ENCODE measurements around the gene STX4. TPM values are rescaled to one million over a fixed set of nuclear protein-coding genes. Genes with fewer than 3 reads are reported as not detected.

Gene STX4, protein sequence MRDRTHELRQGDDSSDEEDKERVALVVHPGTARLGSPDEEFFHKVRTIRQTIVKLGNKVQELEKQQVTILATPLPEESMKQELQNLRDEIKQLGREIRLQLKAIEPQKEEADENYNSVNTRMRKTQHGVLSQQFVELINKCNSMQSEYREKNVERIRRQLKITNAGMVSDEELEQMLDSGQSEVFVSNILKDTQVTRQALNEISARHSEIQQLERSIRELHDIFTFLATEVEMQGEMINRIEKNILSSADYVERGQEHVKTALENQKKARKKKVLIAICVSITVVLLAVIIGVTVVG
- 10 to 100 TPM; 11.4 to 19.8 TPM for total RNA-seq
- polyA plus RNA-seq: 10 to 100 TPM; 14.9 to 22.1 TPM

DNA sequence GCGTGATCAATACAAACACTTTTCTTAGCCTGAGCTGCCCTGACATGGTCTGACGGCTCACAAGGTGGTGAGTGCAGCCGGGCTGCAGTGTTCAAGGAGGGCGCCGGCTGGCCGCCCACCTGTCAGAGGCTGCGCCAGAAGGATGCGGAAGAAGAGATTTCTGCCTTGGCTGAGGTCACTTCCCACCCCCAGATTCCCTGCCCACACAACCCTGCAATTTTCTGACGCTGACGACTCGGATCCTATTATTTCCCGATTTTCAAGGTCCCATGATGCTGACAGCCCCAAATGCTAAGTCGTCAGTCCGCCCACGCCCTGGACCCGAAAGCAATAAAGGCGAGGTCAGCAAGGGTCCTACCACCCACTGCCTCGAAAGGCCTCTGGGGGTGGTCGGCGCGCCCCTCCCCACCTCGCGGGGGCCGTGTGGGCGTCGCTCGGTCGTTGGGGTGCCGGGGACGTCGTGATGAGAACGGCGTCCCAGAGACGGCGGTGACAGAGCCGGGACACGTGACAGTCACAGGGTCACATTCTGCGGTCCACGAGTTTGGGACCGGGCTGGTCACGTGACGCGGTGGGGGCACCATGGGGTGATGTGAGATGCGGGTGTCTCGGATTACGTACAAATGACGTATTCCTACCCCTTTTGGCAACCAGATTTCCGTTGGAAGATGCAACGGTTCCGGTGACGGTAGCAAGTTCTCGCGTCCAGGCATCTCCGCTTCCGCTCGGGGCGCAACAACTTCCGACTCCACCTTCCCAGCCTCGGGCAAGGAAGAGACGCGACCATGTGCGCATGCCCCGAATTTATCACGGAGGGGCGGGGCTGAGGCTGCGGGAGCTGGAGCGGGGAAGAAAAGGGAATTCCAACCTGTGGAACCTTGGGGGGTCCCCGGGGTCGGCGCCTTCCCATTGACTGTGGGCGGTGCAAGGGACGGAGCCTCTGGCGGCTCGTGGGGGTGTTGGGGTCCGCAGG lies at the start of gene STX4:
TSS of gene STX4 (plus strand) at position 823 of the 973 bp plus-strand sequence. CDS start 248 bp downstream, outside the sequence.
- H3K36me3 ChIP-seq (ENCODE audit: control insufficient read depth in 4 of 4, insufficient read depth in 3 of 4, low read depth in 1 of 4, low read length in 3 of 4): peaks cover 2 to 12% (median 6%) of the 10 kb centered on the region in 4 donors
- peak within 1 kb of the TSS; percentile 81 to 86 (median 82) for H3K4me3 ChIP-seq (ENCODE audit: low read depth in 1 of 3, low read length in 3 of 3)
- TF ChIP-seq SP1 (IDR thresholded peaks at IDR 0.05) (peak; percentile 61), HNF4G (IDR thresholded peaks at IDR 0.05) (no peak), TAF1 (conservative IDR thresholded peaks at IDR 0.05) (no peak), HNF4A (conservative IDR thresholded peaks at IDR 0.05) (peak; percentile 18 to 22), FOXA1 (IDR thresholded peaks at IDR 0.05) (no peak), EGR1 (IDR thresholded peaks at IDR 0.05; ENCODE audit: low read depth in 2 of 2) (peak; percentile 83 to 85), GABPA (IDR thresholded peaks at IDR 0.05 in 1 of 2, conservative IDR thresholded peaks at IDR 0.05 in 1 of 2) (peak; percentile 97 to 99), RXRA (IDR thresholded peaks at IDR 0.05) (peak; percentile 58 to 70), JUND (IDR thresholded peaks at IDR 0.05) (peak; percentile 57 to 66), RAD21 (IDR thresholded peaks at IDR 0.05) (peak in 1 of 2 donors; percentile 50), FOXA2 (IDR thresholded peaks at IDR 0.05) (no peak), NR2F2 (IDR thresholded peaks at IDR 0.05) (peak; percentile 58), CTCF (IDR thresholded peaks at IDR 0.05; ENCODE audit: low read depth, low read length, missing input control) (no peak), ZBTB33 (IDR thresholded peaks at IDR 0.05) (no peak), YY1 (IDR thresholded peaks at IDR 0.05) (no peak)
- TF ChIP-seq, protein P1, sequence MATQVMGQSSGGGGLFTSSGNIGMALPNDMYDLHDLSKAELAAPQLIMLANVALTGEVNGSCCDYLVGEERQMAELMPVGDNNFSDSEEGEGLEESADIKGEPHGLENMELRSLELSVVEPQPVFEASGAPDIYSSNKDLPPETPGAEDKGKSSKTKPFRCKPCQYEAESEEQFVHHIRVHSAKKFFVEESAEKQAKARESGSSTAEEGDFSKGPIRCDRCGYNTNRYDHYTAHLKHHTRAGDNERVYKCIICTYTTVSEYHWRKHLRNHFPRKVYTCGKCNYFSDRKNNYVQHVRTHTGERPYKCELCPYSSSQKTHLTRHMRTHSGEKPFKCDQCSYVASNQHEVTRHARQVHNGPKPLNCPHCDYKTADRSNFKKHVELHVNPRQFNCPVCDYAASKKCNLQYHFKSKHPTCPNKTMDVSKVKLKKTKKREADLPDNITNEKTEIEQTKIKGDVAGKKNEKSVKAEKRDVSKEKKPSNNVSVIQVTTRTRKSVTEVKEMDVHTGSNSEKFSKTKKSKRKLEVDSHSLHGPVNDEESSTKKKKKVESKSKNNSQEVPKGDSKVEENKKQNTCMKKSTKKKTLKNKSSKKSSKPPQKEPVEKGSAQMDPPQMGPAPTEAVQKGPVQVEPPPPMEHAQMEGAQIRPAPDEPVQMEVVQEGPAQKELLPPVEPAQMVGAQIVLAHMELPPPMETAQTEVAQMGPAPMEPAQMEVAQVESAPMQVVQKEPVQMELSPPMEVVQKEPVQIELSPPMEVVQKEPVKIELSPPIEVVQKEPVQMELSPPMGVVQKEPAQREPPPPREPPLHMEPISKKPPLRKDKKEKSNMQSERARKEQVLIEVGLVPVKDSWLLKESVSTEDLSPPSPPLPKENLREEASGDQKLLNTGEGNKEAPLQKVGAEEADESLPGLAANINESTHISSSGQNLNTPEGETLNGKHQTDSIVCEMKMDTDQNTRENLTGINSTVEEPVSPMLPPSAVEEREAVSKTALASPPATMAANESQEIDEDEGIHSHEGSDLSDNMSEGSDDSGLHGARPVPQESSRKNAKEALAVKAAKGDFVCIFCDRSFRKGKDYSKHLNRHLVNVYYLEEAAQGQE (IDR thresholded peaks at IDR 0.05): peak; percentile 54
- TF ChIP-seq, protein P2, sequence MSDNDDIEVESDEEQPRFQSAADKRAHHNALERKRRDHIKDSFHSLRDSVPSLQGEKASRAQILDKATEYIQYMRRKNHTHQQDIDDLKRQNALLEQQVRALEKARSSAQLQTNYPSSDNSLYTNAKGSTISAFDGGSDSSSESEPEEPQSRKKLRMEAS (IDR thresholded peaks at IDR 0.05): peak; percentile 49
- TF ChIP-seq, protein P3, sequence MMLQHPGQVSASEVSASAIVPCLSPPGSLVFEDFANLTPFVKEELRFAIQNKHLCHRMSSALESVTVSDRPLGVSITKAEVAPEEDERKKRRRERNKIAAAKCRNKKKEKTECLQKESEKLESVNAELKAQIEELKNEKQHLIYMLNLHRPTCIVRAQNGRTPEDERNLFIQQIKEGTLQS (IDR thresholded peaks at IDR 0.05): no peak
- under 1% methylated on average over 75 of the region's 75 CpGs for WGBS
- H3K27me3 ChIP-seq (ENCODE audit: control insufficient read depth in 4 of 4, insufficient read depth in 4 of 4, low read length in 3 of 4): no peaks in the 10 kb centered on the region
- peak within 1 kb of the TSS; percentile 87 to 93 for H3K9ac ChIP-seq (ENCODE audit: low read depth in 1 of 2, low read length in 2 of 2)
- no peaks in the 10 kb centered on the region for H3K9me3 ChIP-seq (ENCODE audit: control insufficient read depth in 4 of 4, low read length in 3 of 4)
- peaks cover 4 to 13% (median 7%) of the 10 kb centered on the region in 4 donors for H3K4me1 ChIP-seq (ENCODE audit: control insufficient read depth in 4 of 4, insufficient read depth in 4 of 4, low read length in 3 of 4)
- H3K27ac ChIP-seq (ENCODE audit: low read depth in 1 of 2, low read length in 2 of 2): peak within 1 kb of the TSS; percentile 98 to 99
- DNase-seq (ENCODE audit: low spot score): peak; percentile 97

Data from liver (tissue), 9 donors.